Ishikawa (cell line): ENCODE measurements around the gene AGAP9.

ENCODE experiments used
- CEBPB ChIP-seq: IDR thresholded peaks from 2 replicates; pipeline ENCODE4 v1.6.1; 2012
- CREB1 ChIP-seq: IDR thresholded peaks from 2 replicates; pipeline ENCODE4 v1.6.1; 2012; ENCODE audit warnings: low read depth
- EGR1 ChIP-seq: IDR thresholded peaks from 2 replicates; pipeline ENCODE4 v1.6.1; 2012
- EP300 ChIP-seq: IDR thresholded peaks from 2 replicates; pipeline ENCODE4 v1.6.1; 2012; ENCODE audit warnings: borderline replicate concordance
- FOXM1 ChIP-seq: IDR thresholded peaks from 2 replicates; pipeline ENCODE4 v1.6.1; 2012; ENCODE audit warnings: low read depth, borderline replicate concordance
- MAX ChIP-seq: IDR thresholded peaks from 2 replicates; pipeline ENCODE4 v1.6.1; 2012
- NFIC ChIP-seq: IDR thresholded peaks from 2 replicates; pipeline ENCODE4 v1.6.1; 2012
- RAD21 ChIP-seq: IDR thresholded peaks from 2 replicates; pipeline ENCODE4 v1.6.1; 2012; ENCODE audit warnings: low read depth
- REST ChIP-seq: IDR thresholded peaks from 2 replicates; pipeline ENCODE4 v1.6.1; 2012; ENCODE audit warnings: low read depth, mild to moderate bottlenecking
- TAF1 ChIP-seq: IDR thresholded peaks from 2 replicates; pipeline ENCODE4 v1.6.1; 2012; ENCODE audit warnings: low read depth, mild to moderate bottlenecking
- TCF12 ChIP-seq: IDR thresholded peaks from 2 replicates; pipeline ENCODE4 v1.6.1; 2012; ENCODE audit warnings: low read depth
- TEAD4 ChIP-seq: IDR thresholded peaks from 2 replicates; pipeline ENCODE4 v1.6.1; 2012
- USF1 ChIP-seq: IDR thresholded peaks from 2 replicates; pipeline ENCODE4 v1.6.1; 2012
- YY1 ChIP-seq: IDR thresholded peaks from 2 replicates; pipeline ENCODE4 v1.6.1; 2012; ENCODE audit warnings: low read depth
- ZBTB7A ChIP-seq: IDR thresholded peaks from 2 replicates; pipeline ENCODE4 v1.6.1; 2012; ENCODE audit warnings: low read depth

Gene AGAP9

GRCh38 chr10:47456794-47457527, 66.5 kb downstream of the AGAP9 start:
- TF ChIP-seq USF1 (no peak), FOXM1 (no peak), YY1 (no peak), EGR1 (no peak), REST (no peak), TAF1 (no peak), TCF12 (no peak), TEAD4 (no peak), ZBTB7A (no peak), EP300 (no peak)

GRCh38 chr10:47456079-47456785, 67.2 kb downstream of the AGAP9 start:
- TF ChIP-seq NFIC (no peak), EGR1 (no peak), MAX (no peak), USF1 (no peak), EP300 (no peak), FOXM1 (no peak), ZBTB7A (no peak), CREB1 (no peak), TCF12 (no peak), RAD21 (no peak)

GRCh38 chr10:47454780-47455058, 68.7 kb downstream of the AGAP9 start:
- TF ChIP-seq FOXM1: no peak
- TF ChIP-seq EP300: no peak
- no peak for TF ChIP-seq REST
- no peak for TF ChIP-seq CREB1
- no peak for TF ChIP-seq TAF1
- no peak for TF ChIP-seq EGR1
- TF ChIP-seq ZBTB7A: no peak
- TF ChIP-seq RAD21: no peak
- TF ChIP-seq USF1: no peak
- TF ChIP-seq YY1: no peak
- TF ChIP-seq NFIC: no peak
- no peak for TF ChIP-seq CEBPB
- no peak for TF ChIP-seq TEAD4
- no peak for TF ChIP-seq TCF12
- no peak for TF ChIP-seq MAX

GRCh38 chr10:47454008-47454779, 69.2 kb downstream of the AGAP9 start:
- TF ChIP-seq YY1 (no peak), REST (no peak), TAF1 (no peak), ZBTB7A (no peak), MAX (no peak)
